Measurements from ENCODE around the gene OSBPL6. TPM values are rescaled to one million over a fixed set of nuclear protein-coding genes. Genes with fewer than 3 reads are reported as not detected.

OSBPL6 gene
- total and polyA plus RNA-seq, 11 donors, result 1.2 to 9.6 (median 4.2) TPM

DNA sequence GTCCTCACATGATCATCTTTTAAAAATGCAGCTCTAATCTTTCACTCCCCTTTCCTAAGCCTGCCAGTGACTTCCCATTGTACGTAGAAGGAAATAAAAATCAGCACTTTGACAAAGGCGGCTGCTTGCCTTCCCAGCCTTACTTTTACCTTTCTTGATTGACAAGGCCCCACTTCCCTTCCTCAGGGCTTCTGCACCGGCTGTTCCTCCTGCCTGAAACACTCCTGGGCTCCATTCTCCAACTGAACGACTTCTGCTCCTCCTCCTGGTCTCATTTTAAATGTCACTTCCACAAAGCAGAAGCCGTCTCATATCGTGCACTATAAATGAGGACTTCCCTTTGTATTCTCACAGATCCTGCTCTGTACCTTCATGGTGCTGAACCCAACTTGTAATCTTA lies 56.1 kb downstream of the OSBPL6 start:
- no peak for TF ChIP-seq POLR2A (IDR thresholded peaks at IDR 0.05)
- TF ChIP-seq, protein P1, sequence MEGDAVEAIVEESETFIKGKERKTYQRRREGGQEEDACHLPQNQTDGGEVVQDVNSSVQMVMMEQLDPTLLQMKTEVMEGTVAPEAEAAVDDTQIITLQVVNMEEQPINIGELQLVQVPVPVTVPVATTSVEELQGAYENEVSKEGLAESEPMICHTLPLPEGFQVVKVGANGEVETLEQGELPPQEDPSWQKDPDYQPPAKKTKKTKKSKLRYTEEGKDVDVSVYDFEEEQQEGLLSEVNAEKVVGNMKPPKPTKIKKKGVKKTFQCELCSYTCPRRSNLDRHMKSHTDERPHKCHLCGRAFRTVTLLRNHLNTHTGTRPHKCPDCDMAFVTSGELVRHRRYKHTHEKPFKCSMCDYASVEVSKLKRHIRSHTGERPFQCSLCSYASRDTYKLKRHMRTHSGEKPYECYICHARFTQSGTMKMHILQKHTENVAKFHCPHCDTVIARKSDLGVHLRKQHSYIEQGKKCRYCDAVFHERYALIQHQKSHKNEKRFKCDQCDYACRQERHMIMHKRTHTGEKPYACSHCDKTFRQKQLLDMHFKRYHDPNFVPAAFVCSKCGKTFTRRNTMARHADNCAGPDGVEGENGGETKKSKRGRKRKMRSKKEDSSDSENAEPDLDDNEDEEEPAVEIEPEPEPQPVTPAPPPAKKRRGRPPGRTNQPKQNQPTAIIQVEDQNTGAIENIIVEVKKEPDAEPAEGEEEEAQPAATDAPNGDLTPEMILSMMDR (IDR thresholded peaks at IDR 0.05), result no peak

DNA sequence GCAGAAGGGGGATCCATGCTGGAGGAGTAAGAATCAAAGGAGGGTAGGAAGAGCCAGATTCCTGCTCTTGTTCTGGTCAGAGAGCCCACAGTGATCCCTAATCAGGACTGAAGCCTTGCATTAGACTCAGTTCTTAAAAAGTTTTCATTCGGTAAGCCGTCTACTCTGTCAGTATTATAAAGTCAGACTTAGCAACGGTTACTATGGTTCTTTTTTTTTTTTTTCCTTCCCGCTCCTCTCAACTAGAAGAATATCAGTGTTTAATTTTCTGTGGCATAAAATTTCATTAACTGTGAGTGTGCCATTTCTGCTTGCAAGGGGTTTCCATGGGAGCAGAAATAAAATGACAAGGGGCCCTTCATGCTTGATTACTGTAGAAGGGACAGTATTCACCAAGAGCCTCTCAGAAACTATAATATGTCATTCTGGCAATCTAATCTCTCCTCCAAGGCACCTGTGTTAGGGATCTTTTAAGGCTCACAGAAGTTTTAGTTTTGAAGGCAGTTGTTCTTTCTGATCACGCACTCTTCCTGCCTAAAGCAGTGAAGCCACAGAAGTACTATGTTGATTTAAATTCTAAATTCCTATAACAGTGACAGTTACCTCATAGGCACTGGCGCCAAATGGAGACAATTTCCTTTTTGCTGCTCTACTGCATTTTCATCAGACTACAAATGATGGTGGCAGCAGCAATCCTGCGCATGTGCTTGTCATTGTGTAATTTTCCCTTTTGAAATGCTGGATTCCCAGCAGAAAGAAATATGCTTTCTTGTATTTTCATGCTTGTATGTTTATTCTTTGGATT lies 57.0 kb downstream of the OSBPL6 start:
- intact Hi-C loops (cut with DNase I), result no loop called here
- no peak overlapping the region for H3K27ac ChIP-seq
- H3K27me3 ChIP-seq, result no peaks in the 10 kb centered on the region
- ATAC-seq (no peak), DNase-seq (no peak)
- 76 to 84% (median 81%) methylated on average over 7 of the region's 7 CpGs for WGBS, 4 donors
- H3K9me3 ChIP-seq, result no peaks in the 10 kb centered on the region
- TF ChIP-seq, protein P1 (IDR thresholded peaks at IDR 0.05), result no peak
- no peak for TF ChIP-seq POLR2A (IDR thresholded peaks at IDR 0.05)
- H3K4me3 ChIP-seq, result no peak overlapping the region
- no peaks in the 10 kb centered on the region for H3K36me3 ChIP-seq
- peaks cover 0 to 25% (median 5%) of the 10 kb centered on the region in 12 donors for H3K4me1 ChIP-seq

More for the DNA sequence above, 56.1 kb downstream of the OSBPL6 start:
- DNase-seq (no peak), ATAC-seq (no peak)
- 52 to 61% (median 58%) methylated on average over 6 of the region's 6 CpGs for WGBS, 4 donors
- intact Hi-C loops (cut with DNase I), result no loop called here
- Histone ChIP-seq H3K27ac (no peak overlapping the region), H3K4me1 (peaks cover 0 to 29% (median 5%) of the 10 kb centered on the region in 12 donors), H3K4me3 (no peak overlapping the region), H3K36me3 (no peaks in the 10 kb centered on the region), H3K27me3 (no peaks in the 10 kb centered on the region), H3K9me3 (no peaks in the 10 kb centered on the region)

DNA sequence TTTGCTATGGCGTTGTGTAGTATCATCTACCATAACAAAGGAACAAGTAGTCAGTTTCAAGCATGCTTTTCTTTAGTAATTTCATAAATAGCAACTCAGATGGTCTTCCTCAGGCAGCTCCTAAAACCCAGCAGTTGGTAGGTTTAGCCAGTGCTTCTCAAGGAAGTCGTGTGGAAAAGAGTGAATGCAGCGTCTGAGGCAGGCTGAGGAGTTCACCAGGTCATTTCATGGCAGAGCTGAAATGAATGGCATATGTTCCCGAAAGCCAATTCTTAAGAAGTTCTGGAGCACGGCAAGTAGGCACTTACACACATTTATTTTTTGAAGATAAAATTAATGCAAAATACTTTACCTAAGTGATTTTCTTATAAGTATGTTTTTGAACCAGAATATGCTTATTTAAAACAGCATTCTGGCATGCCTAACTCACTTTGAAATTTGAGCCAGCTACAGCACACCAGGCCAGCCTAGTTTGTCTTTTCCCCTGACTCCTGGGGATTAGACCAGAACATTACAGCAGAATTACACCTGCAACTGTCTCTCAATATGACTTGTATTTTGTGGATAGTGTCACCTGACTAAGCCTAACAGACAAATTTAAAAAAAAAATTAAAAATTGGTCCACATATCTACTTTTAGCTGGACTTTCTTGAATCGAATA lies 62.2 kb downstream of the OSBPL6 start:
- Histone ChIP-seq H3K4me3 (no peak overlapping the region), H3K4me1 (peaks cover 0 to 7% (median 0%) of the 10 kb centered on the region in 12 donors), H3K27me3 (no peaks in the 10 kb centered on the region), H3K9me3 (no peaks in the 10 kb centered on the region), H3K36me3 (no peaks in the 10 kb centered on the region), H3K27ac (no peak overlapping the region)
- TF ChIP-seq POLR2A (IDR thresholded peaks at IDR 0.05), result no peak
- TF ChIP-seq, protein P1 (IDR thresholded peaks at IDR 0.05), result no peak
- WGBS, 4 donors, result 70 to 78% (median 76%) methylated on average over 6 of the region's 6 CpGs
- DNase-seq (no peak), ATAC-seq (no peak)
- intact Hi-C loops (cut with DNase I), result no loop called here

DNA sequence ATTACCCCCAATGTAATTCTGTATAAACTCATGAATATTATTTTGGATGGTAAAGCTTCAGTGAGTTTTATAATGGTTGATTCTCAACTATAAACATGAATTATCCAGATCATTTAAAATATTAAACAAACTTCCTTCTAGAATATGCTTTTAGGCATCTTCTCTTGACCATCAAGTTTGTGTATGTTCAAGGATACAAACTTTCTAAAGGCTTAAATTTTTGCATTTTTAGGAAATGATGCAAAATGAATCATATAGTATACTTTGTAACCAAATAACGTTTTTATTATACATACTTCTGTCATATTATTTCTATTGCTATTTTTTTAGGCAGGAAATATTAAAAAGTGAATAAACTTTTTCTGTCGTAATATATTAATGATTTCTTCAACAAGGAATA lies 62.8 kb downstream of the OSBPL6 start:
- TF ChIP-seq POLR2A (IDR thresholded peaks at IDR 0.05), result no peak
- TF ChIP-seq, protein P1 (IDR thresholded peaks at IDR 0.05), result no peak
- H3K4me1 ChIP-seq, result peaks cover 0 to 7% (median 0%) of the 10 kb centered on the region in 12 donors
- ATAC-seq (no peak), DNase-seq (no peak)
- no peak overlapping the region for H3K4me3 ChIP-seq
- no peaks in the 10 kb centered on the region for H3K27me3 ChIP-seq
- no peaks in the 10 kb centered on the region for H3K9me3 ChIP-seq
- no peak overlapping the region for H3K27ac ChIP-seq
- no peaks in the 10 kb centered on the region for H3K36me3 ChIP-seq
- intact Hi-C loops (cut with DNase I), result no loop called here
- 78 to 87% (median 83%) methylated on average over 2 of the region's 2 CpGs for WGBS, 4 donors

Measured in heart left ventricle (tissue), 16 donors.